Measurements from ENCODE around the gene CHD6. TPM values are rescaled to one million over a fixed set of nuclear protein-coding genes. Genes with fewer than 3 reads are reported as not detected.

Gene CHD6
- total RNA-seq, 4 donors from 2014 or later = 32.5 to 37.7 (median 35.0) TPM

DNA sequence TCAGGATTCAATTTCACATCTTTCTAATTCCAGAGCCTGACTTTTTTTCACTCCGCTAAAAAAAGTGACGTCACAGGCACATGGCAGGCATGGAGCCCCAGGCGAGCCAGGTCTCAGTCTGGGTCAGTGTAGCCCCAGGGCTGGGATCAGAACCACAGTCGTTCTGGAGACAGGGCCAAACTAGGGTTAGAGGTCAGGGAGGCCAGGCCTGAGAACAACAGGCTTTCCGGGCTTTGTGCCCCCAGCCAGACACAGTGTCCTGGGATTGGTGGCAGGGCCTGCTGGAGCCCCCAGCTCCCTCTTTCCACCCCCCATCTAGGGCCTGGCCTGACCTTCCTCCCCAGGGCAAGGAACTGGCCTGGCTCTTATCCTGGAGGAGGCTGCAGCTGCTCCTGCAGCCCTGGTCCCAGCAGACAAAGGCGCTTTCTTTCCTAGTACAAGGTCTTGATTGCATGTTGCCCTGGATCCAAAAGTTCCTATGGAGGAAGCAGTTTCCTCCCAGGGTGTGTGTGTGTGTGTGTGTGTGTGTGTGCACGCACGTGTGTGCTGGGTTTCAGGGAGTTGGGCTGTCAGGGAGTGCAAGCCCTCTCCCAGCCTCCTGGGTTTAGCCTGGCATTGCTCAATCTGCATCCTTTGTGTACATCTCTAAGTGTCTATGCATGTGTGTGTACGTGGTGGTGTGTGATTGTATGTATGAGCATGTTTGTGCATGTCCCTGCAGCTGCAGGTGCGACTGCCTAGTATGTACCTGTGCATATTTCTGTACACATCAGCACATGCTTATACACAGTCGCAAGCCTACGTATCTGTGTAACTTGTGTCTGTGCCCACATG, 225.1 kb downstream of the CHD6 start:
- Histone ChIP-seq H3K36me3 (no peaks in the 10 kb centered on the region), H3K4me3 (no peak overlapping the region), H3K27me3 (no peaks in the 10 kb centered on the region), H3K4me1 (peaks cover 27 to 55% (median 52%) of the 10 kb centered on the region in 4 donors), H3K9me3 (no peaks in the 10 kb centered on the region), H3K27ac (replicated peaks in 1 of 4) (peak overlapping the region in 3 of 4 donors; percentile 34 to 65 (median 38))
- DNase-seq (ENCODE audit: extremely low spot score) = no peak
- TF ChIP-seq POLR2AphosphoS5 (IDR thresholded peaks at IDR 0.05) (peak; percentile 53 to 57), POLR2A (IDR thresholded peaks at IDR 0.05; ENCODE audit: low read depth) (no peak)
- intact Hi-C loops (cut with DNase I) = no loop called here
- 60% methylated on average over 11 of the region's 12 CpGs for WGBS

DNA sequence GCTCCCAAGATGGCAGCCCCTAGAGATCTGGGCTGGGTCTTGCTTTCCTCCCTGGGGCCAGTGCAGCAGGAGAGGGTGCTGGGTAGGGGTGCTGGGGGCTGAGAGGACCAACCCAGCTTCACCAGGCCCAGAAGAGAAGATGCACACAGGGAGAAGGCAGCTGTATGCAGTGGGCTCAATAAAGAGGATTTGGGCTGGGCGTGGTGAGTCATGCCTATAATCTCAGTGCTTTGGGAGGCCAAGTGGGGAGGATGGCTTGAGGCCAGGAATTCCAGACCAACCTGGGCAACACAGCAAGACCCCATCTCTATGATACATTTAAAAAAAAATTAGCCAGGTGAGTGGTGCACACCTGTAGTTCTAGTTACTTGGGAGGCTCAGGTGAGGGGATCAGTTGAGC, 225.9 kb downstream of the CHD6 start:
- peak overlapping the region in 3 of 4 donors; percentile 34 to 65 (median 38) for H3K27ac ChIP-seq (replicated peaks in 1 of 4)
- no peak for TF ChIP-seq POLR2A (IDR thresholded peaks at IDR 0.05; ENCODE audit: low read depth)
- no peaks in the 10 kb centered on the region for H3K36me3 ChIP-seq
- intact Hi-C loops (cut with DNase I) = no loop called here
- peaks cover 29 to 57% (median 53%) of the 10 kb centered on the region in 4 donors for H3K4me1 ChIP-seq
- no peaks in the 10 kb centered on the region for H3K27me3 ChIP-seq
- no peak for DNase-seq (ENCODE audit: extremely low spot score)
- no peak overlapping the region for H3K4me3 ChIP-seq
- no peaks in the 10 kb centered on the region for H3K9me3 ChIP-seq
- 87% methylated on average over 1 of the region's 1 CpG for WGBS

- Histone ChIP-seq H3K4me3 (no peak overlapping the region), H3K27me3 (no peaks in the 10 kb centered on the region), H3K27ac (replicated peaks in 1 of 4) (peak overlapping the region in 1 of 4 donors; percentile 34), H3K9me3 (no peaks in the 10 kb centered on the region), H3K36me3 (no peaks in the 10 kb centered on the region), H3K4me1 (peaks cover 36 to 64% (median 60%) of the 10 kb centered on the region in 4 donors)
- no peak for DNase-seq (ENCODE audit: extremely low spot score)
- WGBS = 96% methylated on average over 10 of the region's 10 CpGs
- TF ChIP-seq EP300 (IDR thresholded peaks at IDR 0.05) (no peak), POLR2AphosphoS5 (IDR thresholded peaks at IDR 0.05) (no peak), CTCF (IDR thresholded peaks at IDR 0.05) (no peak), POLR2A (IDR thresholded peaks at IDR 0.05; ENCODE audit: low read depth) (no peak)
- intact Hi-C loops (cut with DNase I) = no loop called here
These were observed 226.6 kb downstream of the CHD6 start for GRCh38 chr20:41391587-41392001.

- Histone ChIP-seq H3K9me3 (no peaks in the 10 kb centered on the region), H3K4me1 (peaks cover 34 to 60% (median 55%) of the 10 kb centered on the region in 4 donors), H3K27ac (replicated peaks in 1 of 4) (no peak overlapping the region), H3K27me3 (no peaks in the 10 kb centered on the region), H3K4me3 (no peak overlapping the region), H3K36me3 (no peaks in the 10 kb centered on the region)
- no peak for TF ChIP-seq POLR2A (IDR thresholded peaks at IDR 0.05; ENCODE audit: low read depth)
- TF ChIP-seq EP300 (IDR thresholded peaks at IDR 0.05) = no peak
- no peak for TF ChIP-seq CTCF (IDR thresholded peaks at IDR 0.05)
- intact Hi-C loops (cut with DNase I) = no loop called here
- DNase-seq (ENCODE audit: extremely low spot score) = no peak
- 100% methylated on average over 3 of the region's 3 CpGs for WGBS
These were observed 227.3 kb downstream of the CHD6 start for GRCh38 chr20:41390889-41391288.

DNA sequence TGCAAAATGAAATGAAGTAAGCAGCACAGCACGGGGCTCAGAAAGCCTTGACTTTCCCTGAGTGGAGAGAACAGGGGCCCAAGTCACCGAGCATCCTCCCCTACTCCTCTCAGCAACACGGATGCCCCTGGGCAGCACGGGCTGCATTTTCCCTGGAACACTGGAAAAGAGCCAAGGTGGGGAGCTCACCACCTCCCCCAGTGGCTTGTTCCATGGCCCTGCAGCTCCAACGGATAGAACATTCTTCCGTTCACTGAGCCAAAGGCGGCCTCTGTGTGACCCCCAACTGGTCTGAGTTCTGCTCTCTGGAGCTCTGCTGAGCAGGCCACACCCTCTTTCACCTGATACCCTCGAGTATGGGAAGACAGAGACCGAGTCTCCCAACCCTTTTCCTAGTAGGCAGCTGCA, 230.7 kb downstream of the CHD6 start:
- Histone ChIP-seq H3K27ac (replicated peaks in 1 of 4) (peak overlapping the region in 1 of 4 donors; percentile 11), H3K4me3 (no peak overlapping the region), H3K27me3 (no peaks in the 10 kb centered on the region), H3K4me1 (peaks cover 11 to 26% (median 22%) of the 10 kb centered on the region in 4 donors), H3K36me3 (no peaks in the 10 kb centered on the region), H3K9me3 (no peaks in the 10 kb centered on the region)
- WGBS = 56% methylated on average over 9 of the region's 9 CpGs
- DNase-seq (ENCODE audit: extremely low spot score) = no peak
- intact Hi-C loops (cut with DNase I) = no loop called here
- TF ChIP-seq CTCF (IDR thresholded peaks at IDR 0.05) (peak in 1 of 3 experiments; percentile 5), POLR2AphosphoS5 (IDR thresholded peaks at IDR 0.05) (no peak)

All from esophagus muscularis mucosa (tissue), 4 donors.